Endothelial cell of umbilical vein (primary cell): ENCODE data around the gene GALNT12. TPM values are rescaled to one million over a fixed set of nuclear protein-coding genes. Genes with fewer than 3 reads are reported as not detected.

Experiments
- BruUV-seq: library from RNA; stranded (reverse); fragments of 400-500 nt; replicated peaks from 2 replicates; lab custom pipeline; 2021; lab: Mats Ljungman, UMichigan
- CTCF ChIA-PET: fragments of 300-600, 350-600 bp; sonication (Branson Sonifier 250); formaldehyde crosslinking; loops from one replicate; lab custom pipeline; 2021; ENCODE audit warnings: antibody characterized with exemption, inconsistent platforms; lab: Charles Lee
- POLR2A ChIA-PET: fragments of 300-600, 350-600 bp; sonication (Branson Sonifier 250); formaldehyde crosslinking; loops from one replicate; lab custom pipeline; 2021; ENCODE audit warnings: antibody characterized with exemption, inconsistent platforms; lab: Charles Lee
- DNase-seq: peaks from one replicate; pipeline ENCODE4 v3.0.0-alpha.2; 2011; ENCODE audit warnings: low read depth, low spot score
- FAIRE-seq: peaks from 2 replicates; lab custom pipeline; 2011; peaks lifted over from hg19 to GRCh38; lab: Jason Lieb, UNC
- H2AFZ ChIP-seq: 2 replicates; pipeline ENCODE4 v1.6.0; 2012; ENCODE audit warnings: low read depth, low read length, control low read depth, inconsistent platforms
- H3K27ac ChIP-seq: 2 replicates; pipeline ENCODE4 v1.5.1; 2011; ENCODE audit warnings: low read depth, mild to moderate bottlenecking, control low read depth, low read length, moderate library complexity; ENCODE audit not compliant: insufficient read depth
- H3K27me3 ChIP-seq, 2 experiments: 2 replicates each; pipeline versions ENCODE4 v1.6.0 to v1.6.1; 2011; ENCODE audit warnings: low read length in 2 of 2, mixed read lengths in 1 of 2; ENCODE audit not compliant: control insufficient read depth in 2 of 2, insufficient read depth in 2 of 2
- H3K36me3 ChIP-seq, 2 experiments: 2 replicates in 1 of 2; 3 replicates in 1 of 2; pipeline ENCODE4 v1.5.1; 2011; ENCODE audit warnings: low read length in 2 of 2, mild to moderate bottlenecking in 1 of 2, moderate library complexity in 1 of 2; ENCODE audit not compliant: control insufficient read depth in 2 of 2, insufficient read depth in 2 of 2; ENCODE audit errors: extremely low read depth in 1 of 2
- H3K4me1 ChIP-seq: 3 replicates; pipeline ENCODE4 v1.5.1; 2011; ENCODE audit warnings: mild to moderate bottlenecking, low read length; ENCODE audit not compliant: control insufficient read depth, insufficient read depth; ENCODE audit errors: extremely low read depth
- H3K4me2 ChIP-seq: 2 replicates; pipeline ENCODE4 v1.6.1; 2011; ENCODE audit warnings: low read length, control low read depth, mixed read lengths; ENCODE audit not compliant: insufficient read depth
- H3K4me3 ChIP-seq, 3 experiments: fragments of 200-600 bp in 1 of 3; sonication (generic), shearing (Covaris generic) in 1 of 3; replicated peaks in 1 of 3; 2 replicates each; pipeline ENCODE4 v1.5.1; 2011 to 2016; ENCODE audit warnings: control low read depth in 3 of 3, low read length in 3 of 3, mild to moderate bottlenecking in 2 of 3, inconsistent platforms in 1 of 3, low read depth in 1 of 3, moderate library complexity in 1 of 3; ENCODE audit not compliant: insufficient read depth in 1 of 3
- H3K79me2 ChIP-seq: 2 replicates; pipeline ENCODE4 v1.6.0; 2012; ENCODE audit warnings: low read length, inconsistent platforms; ENCODE audit not compliant: control insufficient read depth, insufficient read depth
- H3K9ac ChIP-seq: replicated peaks from 2 replicates; pipeline ENCODE3; 2011; ENCODE audit warnings: low read length, control low read depth; ENCODE audit not compliant: insufficient read depth; ENCODE audit errors: extremely low read depth
- H3K9me1 ChIP-seq: replicated peaks from 3 replicates; pipeline ENCODE4 v1.6.0; 2011; ENCODE audit warnings: mild to moderate bottlenecking, low read length; ENCODE audit not compliant: control insufficient read depth, insufficient read depth; ENCODE audit errors: extremely low read depth
- H3K9me3 ChIP-seq: replicated peaks from 2 replicates; pipeline ENCODE4 v1.5.1; 2012; ENCODE audit warnings: low read length, inconsistent platforms; ENCODE audit not compliant: control insufficient read depth, insufficient read depth
- H4K20me1 ChIP-seq: replicated peaks from 2 replicates; pipeline ENCODE3; 2011; ENCODE audit warnings: mild to moderate bottlenecking, low read length; ENCODE audit not compliant: control insufficient read depth, insufficient read depth; ENCODE audit errors: extremely low read depth
- EZH2 ChIP-seq: IDR thresholded peaks from 2 replicates; pipeline ENCODE4 v1.6.1; 2012; ENCODE audit warnings: borderline replicate concordance, low read depth, mild to moderate bottlenecking, moderate library complexity, low read length, inconsistent platforms; ENCODE audit not compliant: severe bottlenecking
- FOS ChIP-seq: IDR thresholded peaks from 2 replicates; pipeline ENCODE4 v1.6.1; 2011; ENCODE audit warnings: mild to moderate bottlenecking, low read length, moderate library complexity, borderline replicate concordance; ENCODE audit not compliant: insufficient read depth
- GATA2 ChIP-seq: IDR thresholded peaks from 2 replicates; pipeline ENCODE4 v1.7.0; 2011; ENCODE audit warnings: low read depth, mild to moderate bottlenecking, moderate library complexity, mixed read lengths, low read length; ENCODE audit not compliant: insufficient read length, insufficient read depth
- JUN ChIP-seq: IDR thresholded peaks from 2 replicates; pipeline ENCODE4 v1.6.1; 2011; ENCODE audit warnings: borderline replicate concordance, low read depth; ENCODE audit not compliant: insufficient read length, insufficient read depth
- MYC ChIP-seq: IDR thresholded peaks from one replicate; pipeline ENCODE4 v1.6.1; 2011; ENCODE audit warnings: mild to moderate bottlenecking, low read depth, low read length
- POLR2AphosphoS5 ChIP-seq: IDR thresholded peaks from 2 replicates; pipeline ENCODE4 v1.6.1; 2012; ENCODE audit warnings: low read depth, mild to moderate bottlenecking, control low read depth, low read length, moderate library complexity; ENCODE audit not compliant: insufficient read depth
- dilution Hi-C: fragments of 300-500 bp; cut with MboI; formaldehyde crosslinking; loops from one replicate; pipeline ENCODE4 v1.15.0; 2019; ENCODE audit warnings: low sequenced_read_pairs; ENCODE audit not compliant: extremely low pct_ligation_motif_present
- intact Hi-C: fragments of 100-400 bp; cut with micrococcal nuclease; formaldehyde crosslinking; loops from one replicate; pipeline ENCODE4 v1.10.0; 2022
- polyA plus RNA-seq, 4 experiments: library from polyadenylated mRNA; depleted of rRNA in 3 of 4; stranded (reverse) in 3 of 4; unstranded in 1 of 4; fragments of >200 nt; gene quantifications; 2 replicates each; pipeline versions ENCODE4 v1.2.1 to v1.2.3, GENCODE V29; 2011 to 2012; ENCODE audit warnings: missing spikeins in 1 of 4
- total RNA-seq: library from RNA; stranded (reverse); gene quantifications from 2 replicates; pipeline ENCODE4 v1.2.3, GENCODE V29; 2021
- TF ChIP-seq, protein P1 (sequence below): IDR thresholded peaks from 2 replicates; pipeline ENCODE4 v1.6.1; 2011; ENCODE audit not compliant: insufficient read depth, insufficient read length
- TF ChIP-seq, protein P2 (sequence below), 2 donors: IDR thresholded peaks; 1 replicate in 1 of 2; 2 replicates in 1 of 2; pipeline ENCODE4 v1.5.1; 2011; ENCODE audit warnings: low read length in 2 of 2, mild to moderate bottlenecking in 2 of 2, moderate library complexity in 2 of 2, control low read depth in 1 of 2, inconsistent platforms in 1 of 2, low read depth in 1 of 2; ENCODE audit not compliant: insufficient read depth in 1 of 2; ENCODE audit errors: extremely low read depth in 1 of 2

The GALNT12 gene
- total and polyA plus RNA-seq, 2 donors (not counting 3 experiments of a cell fraction or from before 2014, with no cell fraction given): 0.26 to 0.44 TPM

- no peaks in the 10 kb centered on the region for H3K27me3 ChIP-seq
- dilution Hi-C loops (no loop called here), intact Hi-C loops (no loop called here)
- POLR2A ChIA-PET: no interaction called here
- H3K9me1 ChIP-seq: no peaks in the 10 kb centered on the region
- TF ChIP-seq, protein P1, sequence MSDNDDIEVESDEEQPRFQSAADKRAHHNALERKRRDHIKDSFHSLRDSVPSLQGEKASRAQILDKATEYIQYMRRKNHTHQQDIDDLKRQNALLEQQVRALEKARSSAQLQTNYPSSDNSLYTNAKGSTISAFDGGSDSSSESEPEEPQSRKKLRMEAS: no peak
- TF ChIP-seq, protein P2, sequence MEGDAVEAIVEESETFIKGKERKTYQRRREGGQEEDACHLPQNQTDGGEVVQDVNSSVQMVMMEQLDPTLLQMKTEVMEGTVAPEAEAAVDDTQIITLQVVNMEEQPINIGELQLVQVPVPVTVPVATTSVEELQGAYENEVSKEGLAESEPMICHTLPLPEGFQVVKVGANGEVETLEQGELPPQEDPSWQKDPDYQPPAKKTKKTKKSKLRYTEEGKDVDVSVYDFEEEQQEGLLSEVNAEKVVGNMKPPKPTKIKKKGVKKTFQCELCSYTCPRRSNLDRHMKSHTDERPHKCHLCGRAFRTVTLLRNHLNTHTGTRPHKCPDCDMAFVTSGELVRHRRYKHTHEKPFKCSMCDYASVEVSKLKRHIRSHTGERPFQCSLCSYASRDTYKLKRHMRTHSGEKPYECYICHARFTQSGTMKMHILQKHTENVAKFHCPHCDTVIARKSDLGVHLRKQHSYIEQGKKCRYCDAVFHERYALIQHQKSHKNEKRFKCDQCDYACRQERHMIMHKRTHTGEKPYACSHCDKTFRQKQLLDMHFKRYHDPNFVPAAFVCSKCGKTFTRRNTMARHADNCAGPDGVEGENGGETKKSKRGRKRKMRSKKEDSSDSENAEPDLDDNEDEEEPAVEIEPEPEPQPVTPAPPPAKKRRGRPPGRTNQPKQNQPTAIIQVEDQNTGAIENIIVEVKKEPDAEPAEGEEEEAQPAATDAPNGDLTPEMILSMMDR (IDR thresholded peaks at IDR 0.05; ENCODE audit: extremely low read depth in 1 of 2, insufficient read depth in 1 of 2, low read depth in 1 of 2, low read length in 2 of 2): no peak
- TF ChIP-seq JUN (no peak), EZH2 (no peak), GATA2 (no peak), POLR2AphosphoS5 (no peak), MYC (no peak), FOS (no peak)
- DNase-seq: no peak
- H3K36me3 ChIP-seq: no peaks in the 10 kb centered on the region
- H3K79me2 ChIP-seq: no peaks in the 10 kb centered on the region
- no peaks in the 10 kb centered on the region for H4K20me1 ChIP-seq
- CTCF ChIA-PET: interaction anchor here (1.1 kb wide), 2 partner anchors 14 to 104 kb away, joined by 3 read pairs; no protein-coding TSS in a partner anchor
- no peaks in the 10 kb centered on the region for H3K9me3 ChIP-seq
- peaks cover 2% of the 10 kb centered on the region for H3K4me1 ChIP-seq
- FAIRE-seq: no peak
- H3K27ac ChIP-seq: no peak overlapping the region
- no TSS peak for BruUV-seq
- H2AFZ ChIP-seq: no peak overlapping the region
- no peak overlapping the region for H3K4me3 ChIP-seq
- no peak overlapping the region for H3K9ac ChIP-seq
- no peak overlapping the region for H3K4me2 ChIP-seq
Observed at GRCh38 chr9:98871558-98872065, 64.1 kb downstream of the GALNT12 start.
